Progenitor cell of endocrine pancreas (in vitro differentiated cells): Measurements from ENCODE around the gene MPPED1. TPM values are rescaled to one million over a fixed set of nuclear protein-coding genes. Genes with fewer than 3 reads are reported as not detected.

Source experiments
- DNase-seq: peaks from one replicate; pipeline ENCODE4 v3.0.0; 2021; ENCODE audit warnings: low spot score; ENCODE audit not compliant: unreplicated experiment
- H3K27ac Mint-ChIP-seq: 2 replicates; pipeline ENCODE4 v1.8.0; 2021; ENCODE audit warnings: mild to moderate bottlenecking, moderate library complexity, mixed read lengths
- H3K27me3 Mint-ChIP-seq: 2 replicates; pipeline ENCODE4 v1.8.0; 2021; ENCODE audit warnings: mixed read lengths
- H3K36me3 Mint-ChIP-seq: 2 replicates; pipeline ENCODE4 v1.8.0; 2022; ENCODE audit warnings: mixed read lengths; ENCODE audit not compliant: insufficient read depth
- H3K4me1 Mint-ChIP-seq: 2 replicates; pipeline ENCODE4 v1.8.0; 2021; ENCODE audit warnings: low read depth, mixed read lengths
- H3K4me3 Mint-ChIP-seq: 2 replicates; pipeline ENCODE4 v1.8.0; 2021; ENCODE audit warnings: low read depth, mild to moderate bottlenecking, moderate library complexity, mixed read lengths
- H3K9me3 Mint-ChIP-seq: 2 replicates; pipeline ENCODE4 v1.8.0; 2021; ENCODE audit warnings: low read depth, mixed read lengths
- total RNA-seq: library from RNA; stranded (reverse); gene quantifications from 2 replicates; pipeline ENCODE4 v1.2.1, GENCODE V29; 2021
- TF ChIP-seq, protein P1 (sequence below): fragments of 200-600 bp; sonication (generic); IDR thresholded peaks from one replicate; pipeline ENCODE4 v1.5.0; 2021; ENCODE audit warnings: antibody characterized with exemption, mild to moderate bottlenecking; ENCODE audit not compliant: unreplicated experiment

MPPED1 gene
- total RNA-seq, 1 donor from 2014 or later, result 0.96 TPM

DNA sequence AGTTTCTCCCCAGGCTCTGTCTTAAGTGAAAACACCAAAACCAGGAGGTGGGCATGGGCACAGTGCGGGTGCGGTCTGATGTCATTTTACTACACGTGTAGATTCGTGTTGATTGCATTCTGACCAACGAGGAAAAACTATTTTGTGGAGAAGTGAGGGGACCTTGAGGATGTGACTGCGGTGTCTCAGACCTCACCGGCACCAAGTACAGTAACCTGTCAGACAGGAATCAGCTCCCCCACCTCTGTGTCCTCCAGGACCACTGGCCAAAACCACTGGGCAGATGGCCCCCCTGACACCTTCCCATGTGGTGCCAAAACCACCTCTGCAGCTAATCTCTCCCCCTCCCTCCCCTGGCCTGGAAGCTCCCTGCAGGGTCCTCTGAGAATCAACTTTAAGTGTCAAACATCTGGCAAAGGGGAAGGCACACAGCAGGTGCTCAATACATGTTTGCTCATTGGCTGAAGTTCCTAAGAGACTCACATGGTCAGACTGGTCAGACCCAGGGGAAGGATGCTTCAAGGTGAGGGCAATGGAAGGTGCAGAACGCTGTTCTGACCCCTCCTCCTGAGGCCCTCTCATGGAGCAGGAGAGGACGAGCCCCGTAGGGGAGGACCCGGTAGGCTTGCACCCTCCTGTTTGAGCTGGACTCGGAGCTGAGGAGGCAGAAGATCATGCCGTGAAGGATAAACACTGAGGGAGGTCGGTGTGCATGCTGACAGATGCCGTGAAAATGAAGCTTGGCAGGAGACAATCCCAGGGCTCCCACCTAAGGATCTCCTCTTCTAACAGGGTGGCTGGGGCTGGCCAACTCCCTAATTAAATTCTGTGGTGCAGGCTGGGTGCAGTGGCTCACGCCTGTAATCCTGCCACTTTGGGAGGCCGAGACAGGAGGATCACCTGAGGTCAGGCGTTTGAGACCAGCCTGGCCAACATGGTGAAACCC is 129.9 kb downstream of the MPPED1 start:
- no peak overlapping the region for H3K4me3 Mint-ChIP-seq

DNA sequence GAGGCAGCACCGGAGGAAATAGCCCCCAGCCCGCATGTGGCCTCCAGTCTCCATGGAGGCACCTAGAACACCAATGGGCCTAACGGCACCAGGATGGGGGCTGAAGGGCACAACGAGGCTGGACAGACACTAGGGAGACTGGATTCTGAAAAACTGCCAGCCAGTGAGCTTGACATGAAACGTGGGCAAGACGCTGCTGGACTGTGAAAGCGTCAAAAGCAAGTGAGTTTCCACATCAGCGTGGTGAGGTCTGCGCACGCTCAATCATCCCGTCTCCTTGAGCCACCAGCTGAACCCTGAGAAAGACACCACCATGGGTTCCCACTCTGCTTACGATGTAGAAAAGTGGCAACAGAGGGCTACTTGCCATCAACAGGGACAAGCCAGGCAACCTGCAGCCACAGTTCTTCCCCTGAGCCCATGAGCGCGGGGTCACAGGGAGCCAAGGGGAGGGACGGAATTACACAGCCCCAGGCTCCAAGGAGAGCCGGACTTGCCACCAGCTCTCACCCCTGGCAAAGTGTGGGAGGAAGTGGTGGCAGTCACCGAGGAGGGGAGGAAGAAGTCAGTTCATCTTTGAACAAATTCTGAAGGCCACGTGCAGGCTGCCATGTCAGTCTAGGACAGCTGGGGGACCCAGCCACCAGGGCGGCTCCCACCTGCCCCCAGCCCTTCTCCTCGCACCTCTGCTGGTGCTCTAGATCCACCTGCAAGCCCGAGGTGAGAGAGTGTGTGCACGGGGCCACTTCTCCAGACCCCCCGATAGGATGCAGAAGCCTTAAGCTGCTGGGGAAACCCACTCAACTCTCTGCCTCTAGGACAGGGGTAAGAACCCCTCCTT is 131.1 kb downstream of the MPPED1 start:
- no peaks in the 10 kb centered on the region for H3K4me1 Mint-ChIP-seq
- no peak overlapping the region for H3K27ac Mint-ChIP-seq
- peaks cover 2% of the 10 kb centered on the region for H3K36me3 Mint-ChIP-seq
- no peaks in the 10 kb centered on the region for H3K27me3 Mint-ChIP-seq
- no peak for DNase-seq
- no peak overlapping the region for H3K4me3 Mint-ChIP-seq
- TF ChIP-seq, protein P1, sequence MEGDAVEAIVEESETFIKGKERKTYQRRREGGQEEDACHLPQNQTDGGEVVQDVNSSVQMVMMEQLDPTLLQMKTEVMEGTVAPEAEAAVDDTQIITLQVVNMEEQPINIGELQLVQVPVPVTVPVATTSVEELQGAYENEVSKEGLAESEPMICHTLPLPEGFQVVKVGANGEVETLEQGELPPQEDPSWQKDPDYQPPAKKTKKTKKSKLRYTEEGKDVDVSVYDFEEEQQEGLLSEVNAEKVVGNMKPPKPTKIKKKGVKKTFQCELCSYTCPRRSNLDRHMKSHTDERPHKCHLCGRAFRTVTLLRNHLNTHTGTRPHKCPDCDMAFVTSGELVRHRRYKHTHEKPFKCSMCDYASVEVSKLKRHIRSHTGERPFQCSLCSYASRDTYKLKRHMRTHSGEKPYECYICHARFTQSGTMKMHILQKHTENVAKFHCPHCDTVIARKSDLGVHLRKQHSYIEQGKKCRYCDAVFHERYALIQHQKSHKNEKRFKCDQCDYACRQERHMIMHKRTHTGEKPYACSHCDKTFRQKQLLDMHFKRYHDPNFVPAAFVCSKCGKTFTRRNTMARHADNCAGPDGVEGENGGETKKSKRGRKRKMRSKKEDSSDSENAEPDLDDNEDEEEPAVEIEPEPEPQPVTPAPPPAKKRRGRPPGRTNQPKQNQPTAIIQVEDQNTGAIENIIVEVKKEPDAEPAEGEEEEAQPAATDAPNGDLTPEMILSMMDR, result no peak
- H3K9me3 Mint-ChIP-seq, result no peaks in the 10 kb centered on the region

More for the DNA sequence above, 129.9 kb downstream of the MPPED1 start:
- Mint-ChIP-seq H3K36me3 (peaks cover 4% of the 10 kb centered on the region), H3K27ac (no peak overlapping the region), H3K27me3 (no peaks in the 10 kb centered on the region), H3K9me3 (peaks cover 3% of the 10 kb centered on the region), H3K4me1 (no peaks in the 10 kb centered on the region)
- no peak for DNase-seq
- TF ChIP-seq, protein P1, result no peak

DNA sequence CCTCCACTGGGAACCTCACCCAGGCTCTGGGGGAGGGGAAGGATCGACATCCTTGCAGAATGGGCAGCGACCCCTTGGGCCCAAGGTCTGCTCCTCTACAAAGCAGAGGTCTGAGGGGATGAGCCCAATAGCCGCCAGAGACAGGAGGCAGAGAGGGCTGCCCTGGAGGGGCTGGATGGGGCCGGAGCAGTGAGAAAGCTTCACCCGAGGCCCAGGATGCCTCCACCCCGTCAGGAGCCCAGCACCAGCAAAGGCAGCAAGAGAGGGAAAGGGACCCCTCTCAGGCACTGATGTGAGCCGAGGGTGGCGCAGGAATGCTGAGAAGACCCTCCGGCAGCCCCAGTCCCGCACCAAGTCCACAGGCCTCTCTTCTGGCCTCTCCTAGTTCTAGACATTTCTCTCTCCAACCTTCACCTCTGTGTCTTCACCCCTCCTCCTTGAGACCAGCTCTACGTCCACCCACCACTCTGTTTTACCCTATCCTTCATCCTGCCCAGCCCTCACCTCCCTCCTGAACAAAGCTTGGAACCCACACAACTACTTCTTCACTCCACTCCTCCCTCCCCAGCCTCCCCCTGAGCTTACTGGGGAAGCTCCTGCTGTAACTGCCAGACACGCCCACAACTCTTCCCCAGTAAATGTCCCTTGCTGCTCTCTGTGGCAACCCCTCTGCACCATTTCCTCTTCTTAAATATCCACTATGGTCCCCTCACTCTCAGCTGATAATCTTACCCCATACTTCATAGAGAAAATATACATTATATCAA is 131.9 kb downstream of the MPPED1 start:
- Mint-ChIP-seq H3K4me1 (no peaks in the 10 kb centered on the region), H3K4me3 (no peak overlapping the region)
- no peak for DNase-seq

DNA sequence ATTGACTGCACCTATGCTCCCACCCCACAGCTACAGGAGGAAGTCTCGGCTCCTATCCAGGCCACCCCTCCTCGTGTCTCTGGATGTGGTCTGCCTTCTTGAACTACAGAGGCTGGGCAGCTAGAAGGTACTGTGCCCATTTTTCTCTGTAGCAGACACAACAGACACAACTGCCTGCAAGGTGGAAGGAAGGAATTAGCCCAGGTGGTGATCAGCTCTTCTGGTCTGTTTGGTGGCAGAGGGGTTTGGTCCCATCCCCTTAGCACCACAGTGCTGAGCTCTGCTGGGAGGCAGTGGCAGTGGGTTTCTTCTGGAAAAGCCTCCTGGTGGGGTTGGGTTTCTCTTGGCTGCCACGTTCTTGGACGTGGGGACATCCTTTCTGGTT is 132.5 kb downstream of the MPPED1 start:
- H3K36me3 Mint-ChIP-seq, result no peaks in the 10 kb centered on the region
- H3K9me3 Mint-ChIP-seq, result no peaks in the 10 kb centered on the region
- H3K4me1 Mint-ChIP-seq, result no peaks in the 10 kb centered on the region
- no peak overlapping the region for H3K27ac Mint-ChIP-seq
- TF ChIP-seq, protein P1, result no peak
- no peak for DNase-seq
- H3K4me3 Mint-ChIP-seq, result no peak overlapping the region
- no peaks in the 10 kb centered on the region for H3K27me3 Mint-ChIP-seq

More for the DNA sequence above, 131.9 kb downstream of the MPPED1 start:
- Mint-ChIP-seq H3K27me3 (no peaks in the 10 kb centered on the region), H3K9me3 (no peaks in the 10 kb centered on the region), H3K27ac (no peak overlapping the region), H3K36me3 (no peaks in the 10 kb centered on the region)
- TF ChIP-seq, protein P1, result no peak
